HG02610 (cell line): ENCODE measurements around the gene COL5A1.

Experiments used
- ATAC-seq: cut with Tn5 transposase; IDR thresholded peaks from one replicate; pipeline ENCODE4 v1.9.1; 2021; ENCODE audit warnings: mild to moderate bottlenecking, moderate library complexity; ENCODE audit not compliant: unreplicated experiment

Gene COL5A1

DNA sequence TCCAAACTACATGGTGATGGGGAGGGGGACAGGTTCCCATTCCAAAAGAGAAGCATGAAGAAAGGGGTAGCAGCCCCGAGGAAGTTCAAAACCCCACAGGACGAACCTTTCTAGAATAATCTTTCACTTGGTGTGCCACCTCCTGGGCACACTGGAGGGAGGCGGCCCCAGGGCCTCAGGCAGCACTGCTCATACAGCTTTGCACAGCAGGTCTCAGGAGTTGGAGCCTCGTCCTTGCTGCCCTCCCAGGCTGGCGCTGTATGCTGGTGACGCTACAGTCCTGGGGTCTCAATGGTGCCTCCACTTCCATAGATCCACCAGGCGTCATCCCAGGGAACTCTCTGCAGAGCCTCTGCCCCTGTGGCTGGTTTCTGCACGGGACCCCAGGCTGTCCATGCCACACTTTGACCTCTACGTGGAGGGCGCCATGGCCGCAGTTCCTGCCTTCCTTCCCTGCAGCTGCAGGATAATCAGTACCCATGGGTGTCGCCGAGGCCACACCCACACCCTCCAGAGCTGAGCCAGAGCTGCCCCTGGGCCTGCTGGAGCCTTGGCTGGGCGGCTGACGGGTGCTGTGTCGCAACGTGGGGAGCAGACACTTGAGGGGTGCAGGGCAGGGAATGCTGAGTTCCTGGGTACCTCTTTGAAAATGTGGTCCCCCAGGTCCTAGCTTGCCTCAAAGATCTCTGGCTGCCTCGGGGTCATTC lies 95.3 kb downstream of the COL5A1 start:
- no peak for ATAC-seq

DNA sequence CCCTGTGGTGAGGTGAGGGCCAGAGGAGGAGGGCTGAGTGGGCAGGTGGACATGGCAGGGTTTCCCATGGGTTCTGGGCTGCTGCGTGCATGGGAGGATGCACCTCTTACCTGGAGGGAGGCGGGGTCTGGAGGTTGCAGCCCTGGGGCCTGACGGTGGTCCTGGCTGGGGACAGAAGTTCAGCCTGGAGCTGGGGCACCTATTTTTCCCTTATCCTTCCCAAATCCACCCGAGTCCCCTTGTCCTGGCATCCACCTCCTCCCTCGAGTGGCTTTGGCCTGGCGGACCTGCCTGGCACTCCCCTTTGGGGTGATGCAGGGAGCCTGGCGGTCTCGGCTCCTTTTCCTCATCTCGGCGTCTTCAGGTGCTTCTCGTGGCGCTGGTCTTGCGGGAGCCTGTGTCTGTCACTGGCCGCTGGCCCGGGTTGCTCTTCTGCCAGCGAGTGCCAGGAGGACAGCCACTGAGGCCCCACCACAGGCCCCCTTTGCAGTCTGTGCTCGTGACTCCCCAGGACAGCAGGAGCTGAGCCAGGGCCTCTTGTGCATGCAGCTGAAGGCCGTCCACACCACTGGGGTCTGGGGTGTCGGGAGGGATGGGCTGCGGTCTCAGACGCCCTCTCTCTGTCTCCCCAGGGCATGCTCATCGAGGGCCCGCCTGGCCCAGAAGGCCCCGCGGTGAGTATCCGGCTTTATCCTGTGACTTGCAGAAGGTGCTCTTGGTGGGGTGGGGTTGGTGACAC lies 96.4 kb downstream of the COL5A1 start:
- no peak for ATAC-seq

DNA sequence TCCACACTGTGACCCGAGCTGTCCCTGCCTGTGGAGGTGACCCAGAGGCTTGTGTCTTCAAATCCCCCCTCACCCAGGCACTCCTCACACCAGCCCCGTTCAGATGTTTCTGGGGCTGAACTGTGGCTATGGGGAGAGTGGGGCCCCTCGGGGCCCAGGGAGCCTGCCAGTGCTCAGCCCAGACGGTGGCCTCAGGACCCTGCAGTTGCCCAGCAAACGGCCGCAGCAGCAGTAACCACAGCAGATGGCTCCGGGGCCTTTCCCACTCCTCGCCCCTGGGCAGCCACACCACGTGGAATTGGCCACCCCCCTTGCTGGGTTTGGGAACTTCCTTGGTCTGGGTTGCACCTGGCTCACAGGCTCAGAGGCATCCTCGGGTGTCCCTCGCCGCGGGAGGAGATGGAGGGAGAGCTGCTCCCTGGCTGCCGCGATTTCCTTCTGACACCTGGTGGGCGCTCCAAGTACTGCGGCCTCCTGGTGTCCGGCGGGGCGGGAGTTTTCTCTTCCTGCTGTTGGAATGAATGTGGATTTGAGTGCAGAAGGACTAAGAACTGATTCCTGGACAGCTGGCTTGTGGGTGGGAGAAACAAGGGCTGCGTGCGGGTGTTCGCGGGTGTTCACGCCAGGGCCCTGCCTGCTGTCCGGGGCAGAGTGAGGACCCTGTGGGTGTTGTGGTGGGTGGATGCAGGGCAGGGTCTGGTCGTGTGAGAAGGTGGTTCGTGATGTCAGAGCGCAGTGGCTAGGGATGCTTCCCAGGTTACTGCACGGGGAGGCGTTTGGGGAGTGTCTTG lies 97.5 kb downstream of the COL5A1 start:
- no peak for ATAC-seq

GRCh38 chr9:134739660-134739968 lies 98.0 kb downstream of the COL5A1 start:
- no peak for ATAC-seq

DNA sequence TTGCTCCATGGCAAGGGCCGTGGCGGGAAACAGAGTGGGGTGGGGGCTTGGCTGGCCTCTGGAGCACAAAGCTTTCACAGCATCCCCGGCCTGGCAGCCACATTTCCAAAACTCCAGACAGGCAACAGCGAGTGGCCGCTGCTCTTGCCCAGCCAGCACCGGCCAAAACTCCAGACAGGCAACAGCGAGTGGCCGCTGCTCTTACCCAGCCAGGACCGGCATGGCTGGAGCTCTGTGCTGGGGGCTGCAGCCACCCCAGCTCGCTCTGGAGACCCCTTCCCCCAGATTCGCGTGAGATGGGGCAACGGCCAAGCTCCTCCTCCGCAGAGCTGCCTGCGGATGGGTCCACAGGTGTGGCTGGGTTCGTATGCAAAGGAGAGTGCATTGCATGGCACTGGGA lies 98.5 kb downstream of the COL5A1 start:
- no peak for ATAC-seq

- no peak for ATAC-seq
Measured at GRCh38 chr9:134741846-134742245, 100.2 kb downstream of the COL5A1 start.

DNA sequence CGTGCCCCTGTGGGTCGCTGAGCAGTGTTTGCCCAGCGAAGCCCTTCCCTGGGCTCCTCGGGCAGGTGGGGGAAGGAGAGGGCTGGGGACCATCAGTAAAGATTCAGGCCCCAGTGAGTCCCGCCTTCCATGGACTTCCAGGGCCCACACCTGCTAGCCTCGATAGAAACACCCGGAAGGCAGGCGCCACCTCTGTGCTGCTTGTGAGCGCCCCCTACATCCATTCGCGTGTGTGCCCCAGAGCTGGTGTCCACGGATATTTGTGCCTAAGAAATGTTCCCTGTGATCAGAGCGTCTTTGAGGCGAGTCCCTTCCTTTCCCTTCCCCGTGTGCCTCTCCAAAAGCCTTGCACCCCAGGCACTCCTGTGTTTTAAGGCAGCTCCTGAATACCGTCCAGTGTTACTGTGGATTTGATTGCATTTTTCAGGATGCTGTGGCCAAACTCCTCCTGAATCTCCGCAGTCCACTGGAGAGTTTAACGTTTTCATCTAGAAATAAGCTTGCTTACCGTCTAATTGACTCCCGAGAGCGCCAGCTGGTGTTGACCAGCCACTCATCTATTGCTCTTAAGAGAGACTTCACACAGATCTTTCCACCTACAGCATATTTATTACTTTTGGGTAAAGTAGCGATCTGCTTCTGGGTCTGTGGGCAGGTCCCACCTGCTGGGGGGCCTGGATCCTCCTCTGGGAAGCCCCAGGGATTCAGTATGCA lies 101.4 kb downstream of the COL5A1 start:
- ATAC-seq, result no peak

- no peak for ATAC-seq
Measured at GRCh38 chr9:134743853-134744252, 102.2 kb downstream of the COL5A1 start.

- ATAC-seq, result no peak
Measured at GRCh38 chr9:134744385-134745295, 103.0 kb downstream of the COL5A1 start.

DNA sequence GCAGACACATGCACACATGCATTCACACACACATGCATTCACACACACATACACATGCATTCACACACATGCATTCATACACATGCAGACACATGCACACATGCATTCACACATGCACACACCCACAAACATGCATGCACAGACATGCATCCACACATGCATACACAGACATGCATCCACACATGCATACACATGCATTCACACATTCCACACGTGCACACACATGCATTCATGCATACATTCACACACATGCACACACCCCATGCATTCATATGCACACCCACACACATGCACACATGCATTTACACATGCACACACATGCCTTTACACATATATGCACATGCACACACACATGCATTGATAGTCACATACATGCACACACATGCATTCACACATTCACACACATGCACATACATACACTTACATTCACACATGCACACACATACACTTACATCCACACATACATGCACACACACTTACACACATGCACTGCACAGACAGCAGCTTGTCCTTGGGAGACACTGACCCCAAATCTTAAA lies 106.4 kb downstream of the COL5A1 start:
- no peak for ATAC-seq

DNA sequence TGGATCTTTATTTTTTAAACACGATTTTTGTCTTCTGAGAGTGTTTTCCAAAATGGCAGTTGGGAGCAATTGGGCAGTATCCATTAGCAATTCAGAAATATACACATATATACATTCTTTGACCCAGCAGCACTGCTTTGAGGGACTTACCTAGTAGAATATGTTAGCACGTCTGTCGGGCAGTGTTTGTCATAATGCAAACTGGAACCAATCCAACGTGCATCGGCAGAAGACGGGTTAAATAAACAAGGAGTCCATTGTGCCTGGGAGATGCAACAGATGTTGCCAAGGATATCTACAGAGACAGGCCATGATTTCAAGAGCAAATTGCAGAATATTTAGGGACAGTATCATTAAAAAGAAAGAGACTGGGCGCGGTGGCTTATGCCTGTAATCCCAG lies 107.0 kb downstream of the COL5A1 start:
- ATAC-seq, result no peak

DNA sequence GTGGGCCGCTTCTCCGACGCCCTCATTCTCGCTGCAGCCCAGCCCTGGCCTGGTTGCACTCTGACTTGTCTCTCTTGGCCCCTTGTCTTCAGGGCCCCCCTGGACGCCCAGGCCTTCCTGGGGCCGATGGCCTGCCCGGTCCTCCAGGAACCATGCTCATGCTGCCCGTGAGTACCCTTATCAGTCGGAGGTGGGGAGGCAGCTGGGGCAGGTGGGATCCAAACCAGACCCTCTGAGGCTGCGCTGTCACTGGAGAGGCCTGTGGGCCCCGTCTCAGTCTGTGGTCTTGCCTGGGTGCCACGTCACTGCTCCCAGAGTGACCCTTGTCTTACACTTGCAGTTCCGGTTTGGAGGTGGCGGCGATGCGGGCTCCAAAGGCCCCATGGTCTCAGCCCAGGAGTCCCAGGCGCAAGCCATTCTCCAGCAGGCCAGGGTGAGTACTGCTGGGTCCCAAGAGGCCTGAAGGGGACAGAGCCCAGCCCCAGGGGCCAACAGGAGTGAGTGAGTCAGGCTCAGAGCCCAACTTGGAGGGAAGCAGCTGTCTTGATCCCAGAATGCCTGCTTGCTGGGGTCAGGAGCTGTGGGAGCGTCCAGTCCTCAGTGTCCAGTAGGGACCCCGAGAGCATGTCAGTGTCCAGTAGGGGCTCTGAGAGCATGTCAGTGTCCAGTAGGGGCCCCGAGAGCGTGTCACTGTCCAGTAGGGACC lies 109.0 kb downstream of the COL5A1 start:
- ATAC-seq, result no peak

DNA sequence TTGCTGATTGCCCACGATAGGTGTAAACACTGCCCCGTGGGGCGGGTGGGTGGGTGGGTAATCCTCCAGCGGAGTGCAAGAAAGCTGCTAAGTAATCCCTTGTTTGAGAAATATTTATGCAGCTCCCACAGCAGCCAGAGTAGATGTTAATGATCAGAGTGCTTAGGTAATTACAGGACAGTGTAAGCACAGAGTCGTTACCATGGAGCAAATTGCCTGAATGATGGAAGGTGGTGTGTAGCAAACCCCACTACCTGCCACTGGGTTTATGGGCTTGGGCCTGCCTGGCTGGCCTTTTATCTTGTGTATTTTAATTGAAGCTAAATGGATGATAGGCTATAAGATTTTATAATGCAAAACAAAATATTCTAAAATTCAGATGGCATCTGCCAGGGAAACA lies 110.0 kb downstream of the COL5A1 start:
- ATAC-seq, result no peak

DNA sequence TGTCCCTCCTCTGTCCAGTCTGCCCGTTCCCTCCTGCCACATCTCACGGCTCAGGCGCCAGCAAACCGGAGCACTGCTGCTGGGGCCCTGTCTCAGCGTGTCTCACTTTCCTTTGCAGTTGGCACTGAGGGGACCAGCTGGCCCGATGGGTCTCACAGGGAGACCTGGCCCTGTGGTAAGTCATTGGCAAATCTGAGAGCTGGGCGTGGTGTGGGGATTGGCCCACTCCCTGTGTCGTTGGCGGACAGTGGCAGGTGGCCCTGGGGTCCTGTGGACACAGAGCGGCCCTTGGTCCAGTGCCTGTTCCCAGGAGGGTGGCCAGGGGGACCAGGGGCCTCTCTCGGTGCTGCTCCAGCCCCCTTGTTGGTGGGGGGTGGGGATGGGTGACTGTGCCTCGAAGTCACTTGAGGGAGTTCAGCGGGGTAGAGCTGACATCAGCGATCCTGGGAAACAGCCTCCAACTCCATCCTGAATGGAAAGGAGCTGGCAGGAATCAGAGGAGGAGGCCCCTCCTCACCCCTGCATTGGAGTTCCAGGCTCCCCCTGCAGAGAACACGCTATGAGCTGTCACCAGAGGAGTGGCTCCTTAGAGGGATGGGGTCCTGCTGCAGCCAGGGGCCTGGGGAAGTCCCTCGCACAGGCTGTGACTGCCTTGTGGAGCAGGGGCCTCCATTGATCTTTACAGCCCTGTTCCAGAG lies 111.0 kb downstream of the COL5A1 start:
- ATAC-seq, result no peak

- no peak for ATAC-seq
Measured at GRCh38 chr9:134753191-134753590, 111.6 kb downstream of the COL5A1 start.

GRCh38 chr9:134755221-134755907 lies 113.8 kb downstream of the COL5A1 start:
- no peak for ATAC-seq

DNA sequence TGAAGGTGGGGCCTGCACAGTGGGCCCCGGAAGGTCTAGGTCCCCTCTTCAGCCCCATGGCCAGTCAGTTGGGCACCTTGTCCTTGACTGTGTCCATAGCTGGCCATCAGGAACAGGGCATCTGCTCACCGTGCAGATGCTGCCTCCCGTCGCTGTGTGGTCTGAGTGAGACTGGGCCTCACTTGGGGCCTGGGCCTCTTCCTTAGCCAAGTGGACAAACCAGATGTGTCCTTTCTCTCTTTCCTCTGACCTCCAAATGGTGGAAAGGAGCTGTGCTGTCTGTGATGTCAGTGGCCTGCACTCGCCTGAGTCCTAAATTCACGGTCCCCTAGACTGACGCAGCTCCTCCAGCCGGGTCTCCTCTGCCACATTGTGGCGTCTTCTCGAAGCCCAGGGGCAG lies 114.5 kb downstream of the COL5A1 start:
- no peak for ATAC-seq
